Measurements from ENCODE around the gene PUS10.

DNA sequence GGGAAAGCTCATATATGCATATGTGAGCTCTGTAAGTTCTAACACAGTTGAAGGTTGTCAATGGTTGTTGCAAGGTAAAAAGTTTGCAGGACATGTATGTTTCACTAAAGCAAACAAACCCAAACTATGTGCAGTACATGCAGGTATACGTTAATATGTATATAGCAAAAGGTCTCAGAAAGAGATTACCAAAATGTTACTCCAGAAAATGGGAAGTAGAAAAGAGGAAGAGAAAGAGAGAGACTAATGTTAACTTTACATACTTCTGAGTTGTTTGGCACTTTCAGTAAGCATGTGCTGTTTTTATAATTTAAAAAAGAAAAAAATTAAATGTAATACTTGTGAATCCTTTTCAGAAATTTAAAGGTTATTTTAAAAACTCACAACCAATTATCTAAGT is 33.3 kb downstream of the PUS10 start:
- TF ChIP-seq BHLHE40 (IDR thresholded peaks at IDR 0.05; ENCODE audit: low read depth, low read length) = no peak
- TF ChIP-seq, protein P1, sequence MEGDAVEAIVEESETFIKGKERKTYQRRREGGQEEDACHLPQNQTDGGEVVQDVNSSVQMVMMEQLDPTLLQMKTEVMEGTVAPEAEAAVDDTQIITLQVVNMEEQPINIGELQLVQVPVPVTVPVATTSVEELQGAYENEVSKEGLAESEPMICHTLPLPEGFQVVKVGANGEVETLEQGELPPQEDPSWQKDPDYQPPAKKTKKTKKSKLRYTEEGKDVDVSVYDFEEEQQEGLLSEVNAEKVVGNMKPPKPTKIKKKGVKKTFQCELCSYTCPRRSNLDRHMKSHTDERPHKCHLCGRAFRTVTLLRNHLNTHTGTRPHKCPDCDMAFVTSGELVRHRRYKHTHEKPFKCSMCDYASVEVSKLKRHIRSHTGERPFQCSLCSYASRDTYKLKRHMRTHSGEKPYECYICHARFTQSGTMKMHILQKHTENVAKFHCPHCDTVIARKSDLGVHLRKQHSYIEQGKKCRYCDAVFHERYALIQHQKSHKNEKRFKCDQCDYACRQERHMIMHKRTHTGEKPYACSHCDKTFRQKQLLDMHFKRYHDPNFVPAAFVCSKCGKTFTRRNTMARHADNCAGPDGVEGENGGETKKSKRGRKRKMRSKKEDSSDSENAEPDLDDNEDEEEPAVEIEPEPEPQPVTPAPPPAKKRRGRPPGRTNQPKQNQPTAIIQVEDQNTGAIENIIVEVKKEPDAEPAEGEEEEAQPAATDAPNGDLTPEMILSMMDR (conservative IDR thresholded peaks at IDR 0.05; ENCODE audit: low read depth, low read length) = no peak
- TF ChIP-seq POLR2A (IDR thresholded peaks at IDR 0.05; ENCODE audit: low read depth, low read length) = no peak
- no peak for TF ChIP-seq MAZ (IDR thresholded peaks at IDR 0.05; ENCODE audit: borderline replicate concordance, low read depth, low read length)
- no peak for TF ChIP-seq SMC3 (IDR thresholded peaks at IDR 0.05; ENCODE audit: low read depth, low read length)
- no peak for TF ChIP-seq RAD21 (IDR thresholded peaks at IDR 0.05; ENCODE audit: low read length)
- no peak for TF ChIP-seq RCOR1 (IDR thresholded peaks at IDR 0.05; ENCODE audit: insufficient replicate concordance, low read length)
- no peak for TF ChIP-seq CHD1 (IDR thresholded peaks at IDR 0.05; ENCODE audit: low read depth, low read length)
- TF ChIP-seq CEBPB (IDR thresholded peaks at IDR 0.05; ENCODE audit: low read depth, low read length) = no peak
